Muscle of leg (tissue), 16 donors: ENCODE results near the gene C11orf54. TPM values are rescaled to one million over a fixed set of nuclear protein-coding genes. Genes with fewer than 3 reads are reported as not detected.

ENCODE experiments used
- DNase-seq: peaks from one replicate; pipeline ENCODE4 v3.0.0; 2013
- H3K27ac ChIP-seq: one replicate; pipeline ENCODE4 v1.5.1; 2013; ENCODE audit warnings: mild to moderate bottlenecking, low read length, control low read depth
- H3K27me3 ChIP-seq: one replicate; pipeline ENCODE4 v1.6.1; 2013; ENCODE audit warnings: low read length; ENCODE audit not compliant: control insufficient read depth, insufficient read depth
- H3K36me3 ChIP-seq: one replicate; pipeline ENCODE4 v1.6.1; 2013; ENCODE audit warnings: low read length; ENCODE audit not compliant: control insufficient read depth, insufficient read depth
- H3K4me1 ChIP-seq: one replicate; pipeline ENCODE4 v1.6.1; 2013; ENCODE audit warnings: low read length; ENCODE audit not compliant: control insufficient read depth, insufficient read depth
- H3K4me3 ChIP-seq: one replicate; pipeline ENCODE4 v1.5.1; 2013; ENCODE audit warnings: low read length, control low read depth
- H3K9me3 ChIP-seq: replicated peaks from 2 replicates; pipeline ENCODE4 v1.6.1; 2013; ENCODE audit warnings: low read depth, low read length; ENCODE audit not compliant: control insufficient read depth
- WGBS: methylation state at CpG from one replicate; pipeline ENCODE4 v1.1.5; 2013; ENCODE audit warnings: missing lambda C conversion rate; ENCODE audit not compliant: insufficient coverage; 5-methylcytosine and 5-hydroxymethylcytosine counted together
- long read RNA-seq, 11 donors: transcript quantifications; one replicate each; lab custom pipeline, GENCODE V29; 2026
- polyA plus RNA-seq, 8 donors: library from polyadenylated mRNA; unstranded; fragments of 120-200 nt; gene quantifications; one replicate each; pipeline versions ENCODE4 v1.2.1 to v1.2.3, GENCODE V29; 2013; ENCODE audit warnings: inconsistent platforms in 1 of 8, low replicate concordance in 1 of 8; ENCODE audit not compliant: insufficient read length in 8 of 8, insufficient read depth in 1 of 8
- total RNA-seq: library from RNA; stranded (reverse); fragments of 120-200 nt; gene quantifications from one replicate; pipeline ENCODE4 v1.2.4, GENCODE V29; 2013

The C11orf54 gene
- total RNA-seq, result 41.1 TPM
- 10 to 100 TPM; 27.6 to 39.2 (median 34.6) TPM for polyA plus RNA-seq
- long read RNA-seq, donor 1, partial matches to known transcripts, result 0 of 3 reads
- long read RNA-seq, donor 1, other reads (novel, unspliced or antisense), result 0 of 3 reads
- long read RNA-seq, donor 2, partial matches to known transcripts, result 0 of 2 reads
- long read RNA-seq, donor 2, other reads (novel, unspliced or antisense), result 0 of 2 reads
- long read RNA-seq, donor 3, transcript C11orf54-202 (9 exons, 1,733 nt), result major isoform, 8 of 17 reads
- long read RNA-seq, donor 3, partial matches to known transcripts, result 6 of 17 reads
- long read RNA-seq, donor 3, other reads (novel, unspliced or antisense), result 0 of 17 reads
- long read RNA-seq, donor 4, transcript C11orf54-201 (9 exons, 2,522 nt), result major isoform, 7 of 18 reads
- long read RNA-seq, donor 4, partial matches to known transcripts, result 7 of 18 reads
- long read RNA-seq, donor 4, other reads (novel, unspliced or antisense), result 0 of 18 reads
- long read RNA-seq, donor 5, full-length matches to known transcripts, result 15 of 28 reads
- long read RNA-seq, donor 5, partial matches to known transcripts, result 13 of 28 reads
- long read RNA-seq, donor 5, other reads (novel, unspliced or antisense), result 0 of 28 reads
- long read RNA-seq, donor 6, transcript C11orf54-202 (9 exons, 1,733 nt), result major isoform, 6 of 17 reads
- long read RNA-seq, donor 6, partial matches to known transcripts, result 5 of 17 reads
- long read RNA-seq, donor 6, other reads (novel, unspliced or antisense), result 0 of 17 reads
- long read RNA-seq, donor 7, transcript C11orf54-202 (9 exons, 1,733 nt), result major isoform, 6 of 8 reads
- long read RNA-seq, donor 7, partial matches to known transcripts, result 0 of 8 reads
- long read RNA-seq, donor 7, other reads (novel, unspliced or antisense), result 0 of 8 reads
- long read RNA-seq, donor 8, partial matches to known transcripts, result 0 of 2 reads
- long read RNA-seq, donor 8, other reads (novel, unspliced or antisense), result 0 of 2 reads
- long read RNA-seq, donor 9, transcript C11orf54-202 (9 exons, 1,733 nt), result major isoform, 5 of 6 reads
- long read RNA-seq, donor 9, partial matches to known transcripts, result 0 of 6 reads
- long read RNA-seq, donor 9, other reads (novel, unspliced or antisense), result 0 of 6 reads
- long read RNA-seq, donor 10, full-length matches to known transcripts, result 10 of 10 reads
- long read RNA-seq, donor 10, partial matches to known transcripts, result 0 of 10 reads
- long read RNA-seq, donor 10, other reads (novel, unspliced or antisense), result 0 of 10 reads
- long read RNA-seq, donor 11, transcript C11orf54-202 (9 exons, 1,733 nt), result major isoform, 6 of 9 reads
- long read RNA-seq, donor 11, partial matches to known transcripts, result 0 of 9 reads
- long read RNA-seq, donor 11, other reads (novel, unspliced or antisense), result 0 of 9 reads

- Histone ChIP-seq H3K4me1 (peaks cover 13% of the 10 kb centered on the region), H3K4me3 (peak within 1 kb of the TSS; percentile 96), H3K36me3 (peaks cover 21% of the 10 kb centered on the region), H3K27ac (peak within 1 kb of the TSS; percentile 99), H3K9me3 (no peaks in the 10 kb centered on the region), H3K27me3 (no peaks in the 10 kb centered on the region)
- DNase-seq, result peak; percentile 99
- under 1% methylated on average over 61 of the region's 65 CpGs for WGBS
Measured at GRCh38 chr11:93741094-93741881, at the start of gene C11orf54, which contains the start of gene TAF1D. TSS of gene C11orf54 (plus strand) at chr11:93741672. CDS start at chr11:93747394, 5,722 bp downstream. TSS of gene TAF1D (minus strand) at chr11:93741495. CDS start at chr11:93739304, 2,191 bp downstream.

GRCh38 chr11:93694109-93694508, 47.4 kb upstream of the C11orf54 start:
- Histone ChIP-seq H3K4me1 (no peaks in the 10 kb centered on the region), H3K27ac (no peak overlapping the region), H3K4me3 (no peak overlapping the region), H3K36me3 (peaks cover 41% of the 10 kb centered on the region), H3K27me3 (no peaks in the 10 kb centered on the region), H3K9me3 (no peaks in the 10 kb centered on the region)
- no CpG with 5 or more reads among the region's 2 CpGs for WGBS
- DNase-seq, result no peak

GRCh38 chr11:93694557-93694956, 46.9 kb upstream of the C11orf54 start:
- Histone ChIP-seq H3K9me3 (no peaks in the 10 kb centered on the region), H3K4me1 (no peaks in the 10 kb centered on the region), H3K27ac (no peak overlapping the region), H3K27me3 (no peaks in the 10 kb centered on the region), H3K36me3 (peaks cover 38% of the 10 kb centered on the region), H3K4me3 (no peak overlapping the region)
- DNase-seq, result no peak

GRCh38 chr11:93697611-93698010, 43.9 kb upstream of the C11orf54 start:
- Histone ChIP-seq H3K4me3 (no peak overlapping the region), H3K36me3 (peaks cover 41% of the 10 kb centered on the region), H3K9me3 (no peaks in the 10 kb centered on the region), H3K27ac (no peak overlapping the region), H3K4me1 (no peaks in the 10 kb centered on the region), H3K27me3 (no peaks in the 10 kb centered on the region)
- 100% methylated on average over 1 of the region's 4 CpGs for WGBS
- DNase-seq, result no peak

GRCh38 chr11:93700830-93701229, 40.6 kb upstream of the C11orf54 start:
- H3K4me3 ChIP-seq, result no peak overlapping the region
- no peaks in the 10 kb centered on the region for H3K9me3 ChIP-seq
- H3K27me3 ChIP-seq, result no peaks in the 10 kb centered on the region
- no peaks in the 10 kb centered on the region for H3K4me1 ChIP-seq
- WGBS, result no CpG with 5 or more reads among the region's 3 CpGs
- DNase-seq, result no peak
- H3K27ac ChIP-seq, result no peak overlapping the region
- H3K36me3 ChIP-seq, result peaks cover 44% of the 10 kb centered on the region

- no peak overlapping the region for H3K4me3 ChIP-seq
- H3K36me3 ChIP-seq, result peaks cover 27% of the 10 kb centered on the region
- WGBS, result 100% methylated on average over 2 of the region's 2 CpGs
- no peaks in the 10 kb centered on the region for H3K27me3 ChIP-seq
- DNase-seq, result no peak
- H3K9me3 ChIP-seq, result peaks cover 5% of the 10 kb centered on the region
- no peaks in the 10 kb centered on the region for H3K4me1 ChIP-seq
- no peak overlapping the region for H3K27ac ChIP-seq
Measured at GRCh38 chr11:93704237-93704636, 37.2 kb upstream of the C11orf54 start.

GRCh38 chr11:93710239-93710638, 31.2 kb upstream of the C11orf54 start:
- Histone ChIP-seq H3K27ac (no peak overlapping the region), H3K9me3 (peaks cover 14% of the 10 kb centered on the region), H3K36me3 (peaks cover 19% of the 10 kb centered on the region), H3K27me3 (no peaks in the 10 kb centered on the region), H3K4me3 (no peak overlapping the region), H3K4me1 (no peaks in the 10 kb centered on the region)
- no CpG with 5 or more reads among the region's 1 CpG for WGBS
- DNase-seq, result no peak

- Histone ChIP-seq H3K36me3 (peaks cover 30% of the 10 kb centered on the region), H3K4me1 (no peaks in the 10 kb centered on the region), H3K27me3 (no peaks in the 10 kb centered on the region), H3K27ac (no peak overlapping the region), H3K9me3 (peaks cover 14% of the 10 kb centered on the region), H3K4me3 (no peak overlapping the region)
- DNase-seq, result no peak
Measured at GRCh38 chr11:93712678-93713077, 28.8 kb upstream of the C11orf54 start.

- peaks cover 31% of the 10 kb centered on the region for H3K36me3 ChIP-seq
- no peaks in the 10 kb centered on the region for H3K9me3 ChIP-seq
- H3K27ac ChIP-seq, result no peak overlapping the region
- H3K4me3 ChIP-seq, result no peak overlapping the region
- H3K27me3 ChIP-seq, result no peaks in the 10 kb centered on the region
- no peaks in the 10 kb centered on the region for H3K4me1 ChIP-seq
- 85% methylated on average over 2 of the region's 4 CpGs for WGBS
- DNase-seq, result no peak
Measured at GRCh38 chr11:93715797-93716396, 25.6 kb upstream of the C11orf54 start.
